GM19468 (cell line): Measurements from ENCODE around the gene IGFLR1.

ENCODE experiments used
- ATAC-seq: cut with Tn5 transposase; IDR thresholded peaks from one replicate; pipeline ENCODE4 v1.9.1; 2021; ENCODE audit warnings: mild to moderate bottlenecking, moderate library complexity, moderate number of reproducible peaks; ENCODE audit not compliant: unreplicated experiment; ENCODE audit errors: extremely low read depth

The IGFLR1 gene

DNA sequence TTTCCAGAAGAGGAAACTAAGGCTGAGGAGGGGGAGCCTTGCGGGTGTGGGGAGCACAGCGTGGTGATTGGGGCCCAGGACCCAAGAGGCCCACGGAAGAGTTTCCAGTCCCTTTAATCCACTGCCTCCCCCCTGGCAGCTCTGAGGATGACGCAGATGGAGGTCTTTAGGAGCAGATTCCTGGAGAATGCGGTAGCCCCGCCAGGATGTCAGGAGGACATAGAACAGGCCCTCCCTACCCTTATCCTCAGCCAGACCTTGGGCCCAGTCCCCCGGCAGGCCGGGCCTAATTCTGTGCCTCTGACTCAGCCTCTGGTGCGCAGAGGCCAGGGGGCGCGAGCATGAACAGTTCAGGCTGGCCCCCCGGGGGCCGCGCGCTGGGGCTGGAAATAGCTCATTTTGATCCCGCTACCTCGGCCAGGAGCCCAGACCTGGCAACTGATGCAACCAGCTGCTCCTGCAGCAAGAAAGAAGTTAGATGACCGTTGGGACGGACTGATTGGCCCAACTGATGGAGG, 15.0 kb upstream of the IGFLR1 start:
- no peak for ATAC-seq

- no peak for ATAC-seq
Measured at GRCh38 chr19:35756377-35757230, 14.4 kb upstream of the IGFLR1 start, which contains the start of gene HSPB6. Gene HSPB6 (minus strand): TSS chr19:35757029. CDS start chr19:35757008, 21 bp downstream.

GRCh38 chr19:35755550-35756376, 13.5 kb upstream of the IGFLR1 start:
- no peak for ATAC-seq

DNA sequence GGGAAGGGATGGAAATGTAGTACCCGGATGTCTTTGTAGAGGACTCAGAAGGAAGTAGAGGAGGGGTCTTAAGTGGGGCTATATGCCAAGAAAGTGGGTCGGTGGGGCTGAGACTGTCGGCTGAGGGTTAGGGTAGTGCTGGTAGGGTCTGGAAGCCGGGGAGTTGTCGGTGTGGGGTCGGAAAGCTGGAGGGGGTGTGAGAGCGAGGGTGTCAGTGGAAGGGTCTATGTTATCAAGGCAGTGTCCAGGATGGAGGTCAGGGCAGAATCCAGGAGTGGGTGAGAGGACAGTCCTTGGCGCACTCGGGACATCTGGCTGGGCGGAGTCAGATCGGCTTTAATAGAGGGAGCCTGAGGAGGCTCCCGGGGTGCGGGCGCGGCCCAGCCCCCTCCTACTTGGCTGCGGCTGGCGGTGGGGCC, 12.9 kb upstream of the IGFLR1 start:
- no peak for ATAC-seq

DNA sequence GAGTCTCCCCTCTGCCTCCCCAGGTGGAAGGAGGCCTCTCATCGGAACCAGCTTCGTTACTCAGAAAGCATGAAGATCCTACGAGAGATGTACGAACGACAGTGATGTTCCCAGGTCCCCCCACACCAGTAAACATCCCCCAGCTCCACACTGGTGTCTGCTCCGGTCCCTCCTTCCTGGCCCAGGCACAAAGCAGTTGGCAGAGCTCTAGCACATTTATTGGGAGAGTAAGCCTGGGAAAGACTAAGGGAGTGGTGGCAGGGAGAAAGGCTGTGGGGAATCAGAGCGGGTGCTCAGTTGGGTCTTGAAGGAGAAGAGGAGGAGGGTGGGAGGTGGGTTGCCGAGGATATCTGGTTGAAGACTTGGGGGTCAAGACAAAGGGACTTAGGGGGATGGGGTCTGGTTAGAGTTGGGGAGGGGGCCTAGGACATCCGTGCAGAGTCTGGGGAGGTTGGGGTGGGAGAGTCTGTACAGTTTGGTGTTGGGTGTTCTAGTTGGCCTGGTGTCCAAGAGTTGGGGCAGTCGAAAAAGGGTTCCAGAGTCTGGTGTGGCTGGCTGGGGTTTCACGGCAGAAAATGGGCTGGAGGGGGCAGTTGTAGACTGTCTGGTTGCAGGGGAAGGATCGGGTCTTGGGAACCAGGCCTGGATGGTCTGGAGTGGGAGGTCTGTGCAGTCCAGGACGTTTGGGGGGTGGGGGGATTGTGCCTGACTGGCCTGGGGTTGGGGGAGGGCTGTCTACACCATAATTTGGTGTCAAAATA, 12.3 kb upstream of the IGFLR1 start:
- ATAC-seq: no peak

- no peak for ATAC-seq
Measured at GRCh38 chr19:35753634-35754369, 11.6 kb upstream of the IGFLR1 start.

DNA sequence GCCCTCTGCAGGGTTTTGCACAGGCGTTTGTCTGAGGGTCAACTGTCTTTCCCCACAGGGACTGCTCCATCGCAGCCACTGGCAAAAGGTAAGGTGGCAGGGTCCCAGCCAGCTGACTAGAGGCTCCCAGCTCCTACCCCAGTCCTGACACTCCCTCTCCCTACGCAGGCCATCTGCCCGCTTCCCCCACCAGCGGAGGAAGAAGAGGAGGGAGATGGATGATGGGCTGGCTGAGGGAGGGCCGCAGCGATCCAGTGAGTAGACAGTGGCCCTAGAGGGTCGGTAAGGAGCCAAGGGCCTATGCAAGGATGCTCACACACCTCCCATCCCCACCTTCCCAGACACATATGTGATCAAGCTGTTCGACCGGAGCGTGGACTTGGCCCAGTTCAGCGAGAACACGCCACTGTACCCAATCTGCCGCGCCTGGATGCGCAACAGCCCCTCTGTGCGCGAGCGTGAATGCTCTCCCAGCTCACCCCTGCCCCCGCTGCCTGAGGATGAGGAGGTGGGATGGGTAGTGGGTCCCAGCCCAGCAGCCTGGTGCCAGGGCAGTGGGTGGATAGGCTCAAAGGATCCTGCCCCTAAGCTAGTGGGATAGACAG, 10.6 kb upstream of the IGFLR1 start:
- ATAC-seq: no peak

DNA sequence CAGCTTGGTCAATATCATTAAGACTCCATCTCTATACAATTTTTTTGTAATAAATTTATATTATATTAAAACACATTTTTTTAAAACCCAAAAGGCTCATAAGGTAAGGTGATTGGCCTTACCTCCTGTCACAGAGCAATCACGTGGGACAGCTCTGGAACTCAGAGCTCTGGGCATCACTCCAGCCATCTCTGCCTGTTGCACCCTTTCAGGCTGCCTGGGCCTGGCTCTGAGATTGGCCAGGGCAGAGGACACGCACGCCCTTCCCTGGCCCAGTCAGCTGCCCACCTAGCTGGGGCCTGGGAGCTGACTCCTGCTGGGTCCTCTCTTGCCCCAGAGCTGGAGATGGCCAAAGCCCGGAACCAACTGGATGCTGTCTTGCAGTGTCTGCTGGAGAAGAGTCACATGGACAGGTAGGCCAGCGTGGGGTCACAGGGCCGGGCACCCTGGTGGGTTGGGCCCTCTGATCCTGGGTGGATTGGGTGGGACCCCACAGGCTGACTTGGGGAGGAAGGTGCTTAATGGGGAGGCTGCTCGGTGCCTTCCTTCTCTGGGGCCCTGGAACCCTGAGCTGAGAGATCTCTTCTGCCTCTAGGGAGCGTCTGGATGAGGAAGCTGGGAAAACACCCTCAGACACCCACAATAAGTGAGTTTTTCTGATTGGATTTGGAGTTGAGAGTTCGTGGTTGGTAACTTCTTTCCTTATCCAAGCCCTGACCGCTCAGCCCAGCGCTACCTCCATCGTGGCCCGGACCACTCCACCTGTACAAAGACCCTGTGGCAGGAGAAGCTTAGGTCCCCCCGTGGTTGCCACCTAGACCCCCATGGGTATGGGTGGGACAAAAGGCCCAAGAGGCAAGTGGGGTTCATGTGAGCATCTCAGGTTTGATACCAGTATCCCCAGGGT, 9.8 kb upstream of the IGFLR1 start:
- ATAC-seq: no peak

DNA sequence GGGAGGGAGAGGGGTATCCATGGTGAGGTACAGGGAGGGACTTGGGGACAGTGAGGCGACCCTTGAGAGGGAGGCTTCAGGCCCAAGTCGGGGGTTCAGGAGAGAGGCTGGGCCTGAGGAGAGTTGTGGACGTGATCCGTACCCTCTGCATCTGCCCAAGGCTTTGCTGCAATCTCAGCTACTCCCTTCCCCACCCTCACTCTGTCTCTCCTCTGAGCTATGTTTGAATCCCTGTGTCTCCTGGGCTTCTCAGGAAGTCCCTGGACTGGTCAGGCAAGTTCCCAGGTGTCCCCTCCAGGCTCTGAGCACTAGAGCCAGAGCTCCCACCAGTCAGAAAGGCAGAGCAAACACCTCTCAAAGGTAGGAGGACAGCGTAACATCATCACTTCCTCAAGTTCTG, 7.9 kb upstream of the IGFLR1 start:
- no peak for ATAC-seq

- peak; percentile 43 for ATAC-seq
Measured at GRCh38 chr19:35748106-35749020, 6.1 kb upstream of the IGFLR1 start, which contains the start of gene LIN37. Gene LIN37 (plus strand): TSS chr19:35748576. CDS start chr19:35748725, 149 bp downstream.

DNA sequence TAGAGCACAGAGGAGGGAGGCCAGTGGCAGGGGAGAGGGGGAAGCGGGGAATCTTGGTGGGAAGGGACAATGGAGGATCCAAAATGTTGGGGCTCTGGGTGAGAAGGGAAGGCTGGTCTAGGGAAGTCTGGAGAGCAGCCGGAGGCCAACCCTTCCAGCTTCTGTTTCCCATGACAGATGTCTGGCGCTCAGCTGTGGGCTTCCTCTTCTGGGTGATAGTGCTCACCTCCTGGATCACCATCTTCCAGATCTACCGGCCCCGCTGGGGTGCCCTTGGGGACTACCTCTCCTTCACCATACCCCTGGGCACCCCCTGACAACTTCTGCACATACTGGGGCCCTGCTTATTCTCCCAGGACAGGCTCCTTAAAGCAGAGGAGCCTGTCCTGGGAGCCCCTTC, 4.3 kb upstream of the IGFLR1 start:
- no peak for ATAC-seq

DNA sequence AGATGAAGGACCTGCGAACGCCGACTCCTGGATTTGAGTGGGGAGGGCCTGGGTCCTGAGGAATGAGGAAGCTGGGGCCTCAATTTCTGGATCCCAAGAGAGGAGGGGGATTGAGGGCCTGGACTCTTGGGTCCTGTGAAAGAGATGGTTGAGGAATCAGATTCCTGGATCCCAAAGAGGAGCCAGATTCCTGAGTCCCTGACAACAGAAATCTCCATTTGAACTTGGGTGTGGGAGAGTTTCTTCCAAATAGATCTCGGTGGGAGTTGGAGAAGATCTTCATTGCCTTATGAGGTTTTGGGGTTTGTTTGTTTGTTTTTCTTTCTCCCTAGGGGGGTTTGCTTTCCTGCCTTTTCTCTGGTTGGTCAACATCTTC, 3.8 kb upstream of the IGFLR1 start:
- no peak for ATAC-seq

GRCh38 chr19:35745328-35746086, 3.3 kb upstream of the IGFLR1 start, which contains the start of the genes PSENEN and U2AF1L4:
Gene PSENEN (plus strand): TSS chr19:35745651. CDS start chr19:35745931, 280 bp downstream.
Gene U2AF1L4 (minus strand): TSS chr19:35745418. CDS start chr19:35745391, 27 bp downstream.
- peak; percentile 44 for ATAC-seq

GRCh38 chr19:35744430-35745327, 2.4 kb upstream of the IGFLR1 start:
- no peak for ATAC-seq
